ENCODE measurements around the gene PROSER3.
A peak's percentile ranks its signal among the peaks of the same experiment; 100 is the strongest.

Gene PROSER3

GRCh38 chr19:35739275-35740107 is 18.5 kb upstream of the PROSER3 start:
- no peak for DNase-seq

DNA sequence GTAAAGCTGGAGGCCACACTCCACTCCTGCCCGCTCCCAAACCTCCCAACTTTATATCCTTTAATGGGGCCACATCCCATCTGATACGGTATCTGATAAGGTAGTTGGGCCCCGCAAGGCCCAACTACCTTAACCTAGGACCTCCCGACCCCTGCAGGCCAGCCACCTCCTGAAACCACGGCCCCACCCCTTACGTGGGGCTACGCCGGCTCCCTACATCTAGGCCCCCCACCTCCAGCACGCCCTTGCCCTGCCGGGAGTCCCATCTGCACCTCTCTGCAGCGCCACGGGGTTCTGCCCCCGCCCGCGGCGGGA is 17.9 kb upstream of the PROSER3 start:
- DNase-seq, result no peak

GRCh38 chr19:35740423-35741202 is 17.4 kb upstream of the PROSER3 start:
- DNase-seq, result peak; percentile 95

- DNase-seq, result no peak
Observed at GRCh38 chr19:35741203-35741515, 16.8 kb upstream of the PROSER3 start.

DNA sequence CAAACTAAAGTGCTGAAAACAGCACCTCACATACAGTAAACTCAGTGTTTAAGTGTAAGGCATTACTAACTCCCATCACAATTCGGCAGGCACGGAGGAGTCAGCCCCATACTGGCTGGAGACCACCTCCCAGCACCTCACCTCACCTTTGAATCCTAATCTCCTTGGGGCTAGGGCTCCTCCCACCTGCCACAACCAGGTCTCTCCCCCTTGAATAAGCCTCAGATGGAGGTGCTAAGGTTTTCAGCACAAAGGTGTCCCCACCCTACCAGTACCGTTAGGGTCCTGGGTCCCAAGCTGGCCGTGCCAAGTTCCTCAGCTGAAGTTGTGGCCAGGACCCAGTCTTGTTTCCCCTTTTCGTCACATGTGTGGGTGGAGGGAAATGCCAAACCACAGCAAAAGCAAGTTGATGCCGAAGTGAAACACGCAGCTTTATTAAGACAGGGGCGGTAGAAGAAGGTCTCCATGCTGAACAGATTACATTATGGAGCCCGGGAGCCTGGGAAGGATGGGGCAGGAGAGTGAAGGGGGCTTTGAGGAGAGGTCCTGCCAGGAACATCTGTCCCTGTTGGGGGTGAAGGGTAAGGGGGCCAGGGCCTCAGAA is 15.8 kb upstream of the PROSER3 start, which contains the start of gene IGFLR1:
TSS of gene IGFLR1 (minus strand) at position 332 of the 604 bp plus-strand sequence. CDS start 1,272 bp downstream, outside the sequence.
- peak; percentile 71 for DNase-seq

DNA sequence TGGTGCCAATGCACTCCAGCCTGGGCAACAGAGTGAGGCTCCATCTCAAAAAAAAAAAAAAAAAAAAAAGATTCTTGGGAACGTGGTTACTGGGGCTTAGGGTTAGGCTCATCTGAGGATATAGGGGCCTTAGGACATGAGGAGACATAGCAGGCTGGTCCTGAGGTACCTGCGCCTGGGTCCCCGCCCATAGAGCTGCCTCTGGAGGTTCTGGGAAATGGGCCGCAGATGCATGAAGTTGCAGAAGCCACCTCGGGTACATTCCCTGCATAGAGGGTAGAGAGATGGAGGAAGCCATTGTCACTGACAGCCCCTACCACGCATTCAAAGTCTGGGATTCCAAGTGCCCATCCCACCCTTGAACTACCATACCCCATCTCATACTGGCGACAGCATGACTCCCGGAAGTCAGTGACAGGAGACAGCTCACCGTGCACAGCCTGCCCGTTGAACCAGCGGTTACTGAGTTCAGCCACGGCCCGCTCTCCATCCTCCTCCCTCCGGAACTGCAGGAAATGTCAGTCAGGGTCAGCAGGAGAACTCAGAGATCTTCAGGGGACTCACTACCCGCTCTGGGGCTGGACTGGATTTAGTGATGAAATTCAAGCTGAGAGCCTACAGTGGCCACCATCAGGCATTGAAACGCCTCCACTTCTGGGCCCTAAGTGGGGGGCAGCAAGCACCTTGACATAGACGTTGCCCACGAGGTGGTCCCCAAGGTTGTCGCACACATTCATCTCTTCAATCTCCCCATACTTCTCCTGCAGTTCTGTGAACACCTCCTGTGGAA is 14.1 kb upstream of the PROSER3 start:
- no peak for DNase-seq

DNA sequence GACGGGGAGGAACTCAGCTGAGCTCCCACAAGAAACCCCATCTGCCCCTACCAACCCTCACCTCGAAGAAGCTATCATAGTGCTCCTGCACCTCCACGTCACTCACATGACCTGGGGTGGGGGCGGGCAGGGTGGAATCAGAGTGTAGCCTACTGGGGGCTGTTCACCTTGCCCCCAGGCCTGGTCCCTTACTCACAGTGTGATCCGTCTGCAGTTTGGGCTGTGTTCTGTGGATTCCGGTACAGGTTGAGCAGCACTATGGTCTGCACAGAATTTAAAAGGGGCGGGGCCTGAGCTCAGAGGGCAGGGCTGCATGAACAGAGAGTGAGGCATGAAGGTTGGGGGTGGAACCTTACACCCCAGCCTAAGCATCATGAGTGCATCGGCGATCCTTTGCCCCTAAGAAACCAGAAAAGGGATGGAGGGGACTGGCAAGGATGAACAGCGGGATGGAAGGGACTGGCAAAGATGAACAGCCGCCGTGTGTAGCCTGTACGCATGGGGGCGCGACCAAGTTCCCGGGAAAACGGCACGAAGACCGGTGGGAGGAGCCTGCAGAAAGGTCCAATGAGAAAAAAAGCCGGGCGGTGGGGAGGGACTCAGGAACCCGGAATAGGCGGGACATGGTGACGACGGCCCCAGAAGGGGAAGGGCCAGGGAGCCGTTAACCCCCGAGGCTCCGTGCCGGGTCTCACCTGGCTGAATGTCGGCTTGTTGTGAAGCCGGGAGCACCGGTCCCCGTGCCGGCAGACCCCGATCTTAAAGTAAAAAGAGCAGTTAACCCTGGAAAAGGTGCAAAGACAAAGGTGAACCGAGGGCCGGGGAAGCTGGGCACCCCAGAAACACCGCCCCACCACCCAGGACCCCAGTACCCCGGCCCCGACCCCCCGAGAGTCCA is 13.3 kb upstream of the PROSER3 start:
- peak; percentile 90 for DNase-seq

DNA sequence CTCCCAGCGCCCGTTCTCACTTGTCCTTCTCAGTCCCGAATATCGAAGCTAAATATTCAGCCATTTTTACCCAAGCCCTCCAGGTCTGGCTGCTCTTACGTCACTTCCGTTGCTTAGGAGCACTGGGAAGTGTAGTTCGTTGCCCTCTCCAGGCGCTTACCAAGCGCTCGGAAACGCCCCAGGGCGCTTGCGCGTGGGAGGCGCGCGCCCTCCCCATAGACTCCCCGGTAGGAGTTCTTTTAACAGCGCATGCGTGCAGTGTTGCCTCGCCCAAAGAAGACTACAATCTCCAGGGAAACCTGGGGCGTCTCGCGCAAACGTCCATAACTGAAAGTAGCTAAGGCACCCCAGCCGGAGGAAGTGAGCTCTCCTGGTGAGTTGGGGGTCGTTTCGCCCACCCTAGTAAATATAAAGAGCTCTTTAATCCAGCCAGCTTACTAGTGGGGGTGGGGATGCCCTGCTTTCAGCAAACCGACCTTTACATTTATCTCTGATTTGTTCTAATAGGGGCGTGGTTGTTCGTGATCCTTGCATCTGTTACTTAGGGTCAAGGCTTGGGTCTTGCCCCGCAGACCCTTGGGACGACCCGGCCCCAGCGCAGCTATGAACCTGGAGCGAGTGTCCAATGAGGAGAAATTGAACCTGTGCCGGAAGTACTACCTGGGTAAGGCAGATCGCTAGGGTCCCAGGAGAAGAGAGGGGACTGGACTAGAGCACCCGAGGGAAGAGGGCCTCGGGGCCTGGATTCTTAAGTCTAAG is 12.5 kb upstream of the PROSER3 start, which contains the start of the genes PSENEN and U2AF1L4:
TSS of gene PSENEN (plus strand) at position 324 of the 759 bp plus-strand sequence. CDS start at position 604, 280 bp downstream.
TSS of gene U2AF1L4 (minus strand) at position 91 of the 759 bp plus-strand sequence. CDS start at position 64, 27 bp downstream.
- DNase-seq, result peak; percentile 95

DNA sequence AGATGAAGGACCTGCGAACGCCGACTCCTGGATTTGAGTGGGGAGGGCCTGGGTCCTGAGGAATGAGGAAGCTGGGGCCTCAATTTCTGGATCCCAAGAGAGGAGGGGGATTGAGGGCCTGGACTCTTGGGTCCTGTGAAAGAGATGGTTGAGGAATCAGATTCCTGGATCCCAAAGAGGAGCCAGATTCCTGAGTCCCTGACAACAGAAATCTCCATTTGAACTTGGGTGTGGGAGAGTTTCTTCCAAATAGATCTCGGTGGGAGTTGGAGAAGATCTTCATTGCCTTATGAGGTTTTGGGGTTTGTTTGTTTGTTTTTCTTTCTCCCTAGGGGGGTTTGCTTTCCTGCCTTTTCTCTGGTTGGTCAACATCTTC is 11.9 kb upstream of the PROSER3 start:
- no peak for DNase-seq

GRCh38 chr19:35746531-35746930 is 11.4 kb upstream of the PROSER3 start:
- DNase-seq, result no peak

GRCh38 chr19:35748106-35749020 is 9.6 kb upstream of the PROSER3 start, which contains the start of gene LIN37:
Gene LIN37 (plus strand): TSS chr19:35748576. CDS start chr19:35748725, 149 bp downstream.
- peak; percentile 96 for DNase-seq

GRCh38 chr19:35750167-35750566 is 7.8 kb upstream of the PROSER3 start:
- DNase-seq, result no peak

- no peak for DNase-seq
Observed at GRCh38 chr19:35751839-35752745, 5.9 kb upstream of the PROSER3 start.

DNA sequence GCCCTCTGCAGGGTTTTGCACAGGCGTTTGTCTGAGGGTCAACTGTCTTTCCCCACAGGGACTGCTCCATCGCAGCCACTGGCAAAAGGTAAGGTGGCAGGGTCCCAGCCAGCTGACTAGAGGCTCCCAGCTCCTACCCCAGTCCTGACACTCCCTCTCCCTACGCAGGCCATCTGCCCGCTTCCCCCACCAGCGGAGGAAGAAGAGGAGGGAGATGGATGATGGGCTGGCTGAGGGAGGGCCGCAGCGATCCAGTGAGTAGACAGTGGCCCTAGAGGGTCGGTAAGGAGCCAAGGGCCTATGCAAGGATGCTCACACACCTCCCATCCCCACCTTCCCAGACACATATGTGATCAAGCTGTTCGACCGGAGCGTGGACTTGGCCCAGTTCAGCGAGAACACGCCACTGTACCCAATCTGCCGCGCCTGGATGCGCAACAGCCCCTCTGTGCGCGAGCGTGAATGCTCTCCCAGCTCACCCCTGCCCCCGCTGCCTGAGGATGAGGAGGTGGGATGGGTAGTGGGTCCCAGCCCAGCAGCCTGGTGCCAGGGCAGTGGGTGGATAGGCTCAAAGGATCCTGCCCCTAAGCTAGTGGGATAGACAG is 5.1 kb upstream of the PROSER3 start:
- DNase-seq, result no peak

- DNase-seq, result no peak
Observed at GRCh38 chr19:35753634-35754369, 4.2 kb upstream of the PROSER3 start.

DNA sequence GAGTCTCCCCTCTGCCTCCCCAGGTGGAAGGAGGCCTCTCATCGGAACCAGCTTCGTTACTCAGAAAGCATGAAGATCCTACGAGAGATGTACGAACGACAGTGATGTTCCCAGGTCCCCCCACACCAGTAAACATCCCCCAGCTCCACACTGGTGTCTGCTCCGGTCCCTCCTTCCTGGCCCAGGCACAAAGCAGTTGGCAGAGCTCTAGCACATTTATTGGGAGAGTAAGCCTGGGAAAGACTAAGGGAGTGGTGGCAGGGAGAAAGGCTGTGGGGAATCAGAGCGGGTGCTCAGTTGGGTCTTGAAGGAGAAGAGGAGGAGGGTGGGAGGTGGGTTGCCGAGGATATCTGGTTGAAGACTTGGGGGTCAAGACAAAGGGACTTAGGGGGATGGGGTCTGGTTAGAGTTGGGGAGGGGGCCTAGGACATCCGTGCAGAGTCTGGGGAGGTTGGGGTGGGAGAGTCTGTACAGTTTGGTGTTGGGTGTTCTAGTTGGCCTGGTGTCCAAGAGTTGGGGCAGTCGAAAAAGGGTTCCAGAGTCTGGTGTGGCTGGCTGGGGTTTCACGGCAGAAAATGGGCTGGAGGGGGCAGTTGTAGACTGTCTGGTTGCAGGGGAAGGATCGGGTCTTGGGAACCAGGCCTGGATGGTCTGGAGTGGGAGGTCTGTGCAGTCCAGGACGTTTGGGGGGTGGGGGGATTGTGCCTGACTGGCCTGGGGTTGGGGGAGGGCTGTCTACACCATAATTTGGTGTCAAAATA is 3.4 kb upstream of the PROSER3 start:
- DNase-seq, result no peak

DNA sequence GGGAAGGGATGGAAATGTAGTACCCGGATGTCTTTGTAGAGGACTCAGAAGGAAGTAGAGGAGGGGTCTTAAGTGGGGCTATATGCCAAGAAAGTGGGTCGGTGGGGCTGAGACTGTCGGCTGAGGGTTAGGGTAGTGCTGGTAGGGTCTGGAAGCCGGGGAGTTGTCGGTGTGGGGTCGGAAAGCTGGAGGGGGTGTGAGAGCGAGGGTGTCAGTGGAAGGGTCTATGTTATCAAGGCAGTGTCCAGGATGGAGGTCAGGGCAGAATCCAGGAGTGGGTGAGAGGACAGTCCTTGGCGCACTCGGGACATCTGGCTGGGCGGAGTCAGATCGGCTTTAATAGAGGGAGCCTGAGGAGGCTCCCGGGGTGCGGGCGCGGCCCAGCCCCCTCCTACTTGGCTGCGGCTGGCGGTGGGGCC is 2.8 kb upstream of the PROSER3 start:
- DNase-seq, result no peak
